SK-N-SH (cell line): ENCODE results near the gene AKR1C1.
"Not testable (repeated sequence)": the region's sequence is repeated elsewhere in the genome, so short reads cannot be mapped to it uniquely, and the experiment has no call there.

Source experiments
- EP300 ChIP-seq, 2 experiments: IDR thresholded peaks; 2 replicates each; pipeline versions ENCODE4 v1.4.0 to v1.6.1; 2012; ENCODE audit warnings: borderline replicate concordance in 1 of 2, low read depth in 1 of 2, low read length in 1 of 2
- NRF1 ChIP-seq: IDR thresholded peaks from 2 replicates; pipeline ENCODE4 v1.6.1; 2012; ENCODE audit warnings: low read depth, mild to moderate bottlenecking, low read length
- RAD21 ChIP-seq: IDR thresholded peaks from 2 replicates; pipeline ENCODE4 v1.6.1; 2012; ENCODE audit warnings: mild to moderate bottlenecking, low read length
- RFX5 ChIP-seq: IDR thresholded peaks from 2 replicates; pipeline ENCODE4 v1.6.1; 2012; ENCODE audit warnings: mild to moderate bottlenecking, improper control_type of control experiment, low read length
- TF ChIP-seq, protein P1 (sequence below): fragments of 200-600 bp; sonication (generic); IDR thresholded peaks from 2 replicates; pipeline ENCODE4 v1.6.1; 2017; ENCODE audit warnings: antibody characterized with exemption, mild to moderate bottlenecking, moderate library complexity
- TF ChIP-seq, protein P2 (sequence below): IDR thresholded peaks from 2 replicates; pipeline ENCODE4 v1.4.0; 2012; ENCODE audit warnings: low read depth, borderline replicate concordance

DNA sequence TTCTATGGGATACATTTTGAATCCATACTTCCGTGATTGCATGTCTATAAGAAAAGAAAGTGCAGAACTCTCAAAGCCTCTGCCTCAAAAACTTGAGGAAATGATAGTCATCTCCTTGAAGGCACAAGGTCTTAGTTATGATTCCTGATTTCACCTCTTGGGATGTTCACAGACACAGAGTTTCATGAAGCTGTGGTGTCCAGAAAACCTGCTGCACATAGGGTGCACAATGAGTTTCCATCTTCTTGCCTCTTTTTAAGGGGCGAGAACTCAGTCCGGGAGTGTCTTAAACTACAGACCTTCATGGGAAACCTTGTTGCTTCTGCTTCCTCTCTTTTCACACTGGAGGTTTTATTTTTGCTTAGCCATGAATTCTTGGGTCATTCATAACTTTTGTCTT, 4.0 kb downstream of the AKR1C1 start:
- not testable (repeated sequence) for TF ChIP-seq EP300 (IDR thresholded peaks at IDR 0.05; ENCODE audit: borderline replicate concordance in 1 of 2, low read depth in 1 of 2, low read length in 1 of 2); RAD21; NRF1; RFX5
- TF ChIP-seq, protein P1, sequence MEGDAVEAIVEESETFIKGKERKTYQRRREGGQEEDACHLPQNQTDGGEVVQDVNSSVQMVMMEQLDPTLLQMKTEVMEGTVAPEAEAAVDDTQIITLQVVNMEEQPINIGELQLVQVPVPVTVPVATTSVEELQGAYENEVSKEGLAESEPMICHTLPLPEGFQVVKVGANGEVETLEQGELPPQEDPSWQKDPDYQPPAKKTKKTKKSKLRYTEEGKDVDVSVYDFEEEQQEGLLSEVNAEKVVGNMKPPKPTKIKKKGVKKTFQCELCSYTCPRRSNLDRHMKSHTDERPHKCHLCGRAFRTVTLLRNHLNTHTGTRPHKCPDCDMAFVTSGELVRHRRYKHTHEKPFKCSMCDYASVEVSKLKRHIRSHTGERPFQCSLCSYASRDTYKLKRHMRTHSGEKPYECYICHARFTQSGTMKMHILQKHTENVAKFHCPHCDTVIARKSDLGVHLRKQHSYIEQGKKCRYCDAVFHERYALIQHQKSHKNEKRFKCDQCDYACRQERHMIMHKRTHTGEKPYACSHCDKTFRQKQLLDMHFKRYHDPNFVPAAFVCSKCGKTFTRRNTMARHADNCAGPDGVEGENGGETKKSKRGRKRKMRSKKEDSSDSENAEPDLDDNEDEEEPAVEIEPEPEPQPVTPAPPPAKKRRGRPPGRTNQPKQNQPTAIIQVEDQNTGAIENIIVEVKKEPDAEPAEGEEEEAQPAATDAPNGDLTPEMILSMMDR: not testable (repeated sequence)
- TF ChIP-seq, protein P2, sequence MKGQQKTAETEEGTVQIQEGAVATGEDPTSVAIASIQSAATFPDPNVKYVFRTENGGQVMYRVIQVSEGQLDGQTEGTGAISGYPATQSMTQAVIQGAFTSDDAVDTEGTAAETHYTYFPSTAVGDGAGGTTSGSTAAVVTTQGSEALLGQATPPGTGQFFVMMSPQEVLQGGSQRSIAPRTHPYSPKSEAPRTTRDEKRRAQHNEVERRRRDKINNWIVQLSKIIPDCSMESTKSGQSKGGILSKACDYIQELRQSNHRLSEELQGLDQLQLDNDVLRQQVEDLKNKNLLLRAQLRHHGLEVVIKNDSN: not testable (repeated sequence)
